ENCODE data around the gene NUDT5. TPM values are rescaled to one million over a fixed set of nuclear protein-coding genes. Genes with fewer than 3 reads are reported as not detected.

The NUDT5 gene
- total RNA-seq, 2 donors from 2014 or later: 44.7 to 53.9 TPM

- DNase-seq (ENCODE audit: low spot score) (no peak), ATAC-seq (ENCODE audit: insufficient number of reproducible peaks, low FRiP score, low read depth) (no peak)
- Histone ChIP-seq H3K4me3 (no peak overlapping the region), H3K27ac (no peak overlapping the region), H3K36me3 (peaks cover 29% of the 10 kb centered on the region), H3K27me3 (replicated peaks; ENCODE audit: insufficient read depth) (no peaks in the 10 kb centered on the region), H3K9me3 (no peaks in the 10 kb centered on the region), H3K4me1 (ENCODE audit: control insufficient read depth in 1 of 2, low read depth in 2 of 2) (no peaks in the 10 kb centered on the region)
- TF ChIP-seq, protein P1, sequence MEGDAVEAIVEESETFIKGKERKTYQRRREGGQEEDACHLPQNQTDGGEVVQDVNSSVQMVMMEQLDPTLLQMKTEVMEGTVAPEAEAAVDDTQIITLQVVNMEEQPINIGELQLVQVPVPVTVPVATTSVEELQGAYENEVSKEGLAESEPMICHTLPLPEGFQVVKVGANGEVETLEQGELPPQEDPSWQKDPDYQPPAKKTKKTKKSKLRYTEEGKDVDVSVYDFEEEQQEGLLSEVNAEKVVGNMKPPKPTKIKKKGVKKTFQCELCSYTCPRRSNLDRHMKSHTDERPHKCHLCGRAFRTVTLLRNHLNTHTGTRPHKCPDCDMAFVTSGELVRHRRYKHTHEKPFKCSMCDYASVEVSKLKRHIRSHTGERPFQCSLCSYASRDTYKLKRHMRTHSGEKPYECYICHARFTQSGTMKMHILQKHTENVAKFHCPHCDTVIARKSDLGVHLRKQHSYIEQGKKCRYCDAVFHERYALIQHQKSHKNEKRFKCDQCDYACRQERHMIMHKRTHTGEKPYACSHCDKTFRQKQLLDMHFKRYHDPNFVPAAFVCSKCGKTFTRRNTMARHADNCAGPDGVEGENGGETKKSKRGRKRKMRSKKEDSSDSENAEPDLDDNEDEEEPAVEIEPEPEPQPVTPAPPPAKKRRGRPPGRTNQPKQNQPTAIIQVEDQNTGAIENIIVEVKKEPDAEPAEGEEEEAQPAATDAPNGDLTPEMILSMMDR (IDR thresholded peaks at IDR 0.05): no peak
Observed at GRCh38 chr10:12156367-12157123, 39.1 kb downstream of the NUDT5 start.

- ATAC-seq (ENCODE audit: insufficient number of reproducible peaks, low FRiP score, low read depth): no peak
- H3K9me3 ChIP-seq: no peaks in the 10 kb centered on the region
- no peak overlapping the region for H3K4me3 ChIP-seq
- TF ChIP-seq, protein P1 (IDR thresholded peaks at IDR 0.05): no peak
- DNase-seq (ENCODE audit: low spot score): no peak
- peaks cover 20% of the 10 kb centered on the region for H3K36me3 ChIP-seq
- H3K27me3 ChIP-seq (replicated peaks; ENCODE audit: insufficient read depth): no peaks in the 10 kb centered on the region
- no peaks in the 10 kb centered on the region for H3K4me1 ChIP-seq (ENCODE audit: control insufficient read depth in 1 of 2, low read depth in 2 of 2)
- no peak overlapping the region for H3K27ac ChIP-seq
Observed at GRCh38 chr10:12154516-12154915, 41.2 kb downstream of the NUDT5 start.

- H3K4me3 ChIP-seq: no peak overlapping the region
- no peak overlapping the region for H3K27ac ChIP-seq
- no peaks in the 10 kb centered on the region for H3K9me3 ChIP-seq
- no peaks in the 10 kb centered on the region for H3K4me1 ChIP-seq (ENCODE audit: control insufficient read depth in 1 of 2, low read depth in 2 of 2)
- H3K36me3 ChIP-seq: peaks cover 12% of the 10 kb centered on the region
- no peak for DNase-seq (ENCODE audit: low spot score)
- no peak for ATAC-seq (ENCODE audit: insufficient number of reproducible peaks, low FRiP score, low read depth)
- TF ChIP-seq, protein P1 (IDR thresholded peaks at IDR 0.05): no peak
- H3K27me3 ChIP-seq (replicated peaks; ENCODE audit: insufficient read depth): no peaks in the 10 kb centered on the region
Observed at GRCh38 chr10:12150163-12150562, 45.5 kb downstream of the NUDT5 start.

DNA sequence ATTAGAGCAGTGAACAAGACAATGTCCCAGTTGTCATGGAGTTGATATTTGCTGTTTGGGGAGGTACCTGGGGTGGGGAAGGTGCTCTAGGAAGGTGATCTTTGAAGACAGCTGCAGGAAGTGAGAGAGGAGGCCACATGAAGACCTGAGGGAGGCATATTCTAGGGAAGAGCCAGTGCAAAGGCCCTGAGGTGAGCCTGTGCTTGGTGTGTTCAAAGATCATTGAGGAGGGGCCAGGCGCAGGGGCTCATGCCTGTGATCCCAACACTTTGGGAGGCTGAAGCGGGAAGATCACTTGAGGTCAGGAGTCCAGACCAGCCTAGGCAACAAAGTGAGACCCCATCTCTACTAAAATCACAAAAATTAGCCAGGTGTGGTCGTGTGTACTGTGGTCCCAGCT, 51.2 kb downstream of the NUDT5 start:
- peaks cover 21% of the 10 kb centered on the region for H3K36me3 ChIP-seq
- H3K9me3 ChIP-seq: no peaks in the 10 kb centered on the region
- H3K4me1 ChIP-seq (ENCODE audit: control insufficient read depth in 1 of 2, low read depth in 2 of 2): no peaks in the 10 kb centered on the region
- TF ChIP-seq, protein P1 (IDR thresholded peaks at IDR 0.05): no peak
- H3K27ac ChIP-seq: no peak overlapping the region
- ATAC-seq (ENCODE audit: insufficient number of reproducible peaks, low FRiP score, low read depth) (no peak), DNase-seq (ENCODE audit: low spot score) (no peak)
- no peaks in the 10 kb centered on the region for H3K27me3 ChIP-seq (replicated peaks; ENCODE audit: insufficient read depth)
- no peak overlapping the region for H3K4me3 ChIP-seq

GRCh38 chr10:12140038-12140437, 55.7 kb downstream of the NUDT5 start:
- Histone ChIP-seq H3K36me3 (peaks cover 27% of the 10 kb centered on the region), H3K27me3 (replicated peaks; ENCODE audit: insufficient read depth) (no peaks in the 10 kb centered on the region), H3K4me3 (no peak overlapping the region), H3K9me3 (no peaks in the 10 kb centered on the region), H3K4me1 (ENCODE audit: control insufficient read depth in 1 of 2, low read depth in 2 of 2) (no peaks in the 10 kb centered on the region), H3K27ac (no peak overlapping the region)
- TF ChIP-seq, protein P1 (IDR thresholded peaks at IDR 0.05): no peak
- no peak for DNase-seq (ENCODE audit: low spot score)
- no peak for ATAC-seq (ENCODE audit: insufficient number of reproducible peaks, low FRiP score, low read depth)

Measured in thoracic aorta (tissue), 2 donors.